GM18951 (cell line): ENCODE results near the gene SUCLA2.

Experiments used
- POLR2A ChIP-seq: IDR thresholded peaks from 4 replicates; pipeline ENCODE4 v1.6.1; 2011; ENCODE audit warnings: mild to moderate bottlenecking; ENCODE audit not compliant: insufficient read length, insufficient read depth; ENCODE audit errors: extremely low read depth
- in situ Hi-C: fragments of 300-500 bp; cut with MboI; formaldehyde crosslinking; loops from one replicate; pipeline ENCODE4 v1.12.0; 2022; ENCODE audit warnings: low sequenced_read_pairs, mixed read lengths, inconsistent platforms; ENCODE audit not compliant: unreplicated experiment

Gene SUCLA2

DNA sequence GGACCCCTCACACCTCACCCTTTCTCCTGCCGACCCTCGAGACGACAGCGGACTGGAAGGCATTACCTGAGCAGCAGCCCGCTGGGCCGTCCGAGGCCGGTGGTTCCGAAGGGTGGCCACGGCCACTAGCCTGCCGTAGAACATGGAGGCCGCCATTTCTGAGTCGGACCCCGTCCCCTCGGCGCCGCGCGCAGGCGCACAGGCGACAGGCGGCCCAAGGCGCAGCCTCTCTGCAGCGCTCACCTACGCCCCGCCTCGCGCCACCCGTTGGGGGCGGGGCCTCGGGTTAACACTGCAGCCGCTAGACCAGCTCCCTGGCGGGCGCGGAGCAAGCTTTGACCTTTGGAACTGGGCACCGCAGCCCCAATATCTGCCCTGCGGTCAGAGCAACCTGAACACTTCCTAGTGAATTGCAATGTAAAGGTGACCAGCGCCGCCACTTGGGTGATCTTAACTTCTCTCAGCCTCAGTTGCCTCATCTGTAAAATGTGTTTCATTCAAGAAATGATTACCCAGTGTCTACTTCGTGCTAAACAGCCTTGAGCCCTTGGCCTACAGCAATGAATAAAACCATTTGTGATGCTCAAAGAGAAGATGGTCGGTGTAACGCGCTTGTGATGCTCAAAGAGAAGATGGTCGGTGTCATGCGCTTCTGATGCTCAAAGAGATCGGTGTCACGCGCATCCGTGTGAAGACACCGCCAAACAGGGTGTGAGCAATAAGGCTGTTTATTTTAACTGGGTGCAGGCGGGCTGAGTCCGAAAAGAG, at the start of gene SUCLA2:
SUCLA2 (minus strand) TSS at position 160 of the 768 bp plus-strand sequence; CDS start at position 156, 4 bp downstream.
- in situ Hi-C loops, result no loop called here
- TF ChIP-seq POLR2A, result peak; percentile 84

DNA sequence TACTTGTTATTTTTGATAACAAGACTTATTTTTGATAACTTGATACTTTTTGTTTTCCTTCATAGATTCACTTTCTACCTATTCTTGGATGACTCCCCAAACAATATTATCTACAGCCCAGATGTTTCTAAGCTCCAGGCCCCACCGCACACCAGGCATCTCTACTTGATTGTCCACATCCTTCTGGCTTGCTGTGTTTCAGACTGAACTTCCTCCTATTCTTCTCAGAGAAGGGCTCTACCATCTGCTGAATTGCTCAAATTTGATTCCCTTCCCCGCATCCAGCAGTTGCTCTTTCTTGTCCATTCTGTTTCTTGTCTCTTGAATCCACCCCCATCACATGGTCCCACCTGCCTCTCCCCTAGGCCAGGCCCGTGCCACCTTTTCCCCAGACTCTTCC, 49.5 kb upstream of the SUCLA2 start:
- in situ Hi-C loops, result no loop called here
- no peak for TF ChIP-seq POLR2A

DNA sequence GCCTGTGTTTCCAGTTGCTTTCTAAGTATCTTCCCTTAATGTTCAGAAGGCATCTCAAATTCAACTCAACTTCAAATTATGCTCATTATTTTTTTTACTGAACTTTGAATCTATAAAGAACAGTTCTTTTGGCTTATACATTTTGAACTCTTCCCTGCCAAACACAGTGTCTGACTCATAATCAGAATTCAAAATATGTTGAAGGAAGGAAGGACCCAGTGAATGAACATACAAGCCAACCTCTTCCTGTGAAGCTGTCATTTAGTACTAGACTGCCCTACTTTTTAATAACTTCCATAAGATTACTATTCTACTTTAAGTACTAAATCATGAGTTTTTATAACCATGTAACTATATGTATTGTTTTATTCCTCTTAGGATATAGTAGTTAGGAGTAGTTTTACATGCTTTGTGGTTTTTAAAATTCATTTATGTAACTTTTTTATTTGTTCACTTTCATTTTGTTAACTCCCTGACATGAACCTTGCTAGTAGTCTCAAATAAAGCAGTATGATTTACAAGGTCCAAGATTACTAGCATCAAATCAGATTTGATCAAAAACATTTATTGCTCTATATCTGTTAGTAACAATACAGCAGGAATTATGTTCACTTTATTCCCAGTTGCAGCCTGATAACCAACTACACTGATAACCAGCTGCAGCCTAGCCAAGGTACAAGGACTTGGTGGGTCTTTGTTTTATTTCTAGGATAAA, 42.9 kb upstream of the SUCLA2 start:
- in situ Hi-C loops, result no loop called here
- no peak for TF ChIP-seq POLR2A

DNA sequence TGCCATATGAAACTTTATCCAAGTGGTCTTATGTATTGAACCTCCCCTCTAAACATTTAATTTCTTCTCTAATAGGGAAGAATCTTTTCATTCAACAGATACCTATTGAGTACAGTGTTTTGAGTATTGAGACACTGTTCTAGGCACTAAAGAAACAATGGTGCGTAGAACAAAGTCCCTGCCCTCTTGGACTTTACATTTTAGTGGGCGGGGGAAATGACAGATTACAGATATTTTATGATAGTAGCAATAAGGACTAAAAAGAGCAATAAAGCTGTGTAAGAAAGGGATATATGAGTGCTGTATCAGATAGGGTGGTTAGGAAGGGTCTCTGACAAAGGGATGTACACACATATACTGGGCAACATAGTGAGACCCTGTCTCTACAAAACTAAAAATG, 41.8 kb upstream of the SUCLA2 start:
- TF ChIP-seq POLR2A, result no peak
- in situ Hi-C loops, result no loop called here

DNA sequence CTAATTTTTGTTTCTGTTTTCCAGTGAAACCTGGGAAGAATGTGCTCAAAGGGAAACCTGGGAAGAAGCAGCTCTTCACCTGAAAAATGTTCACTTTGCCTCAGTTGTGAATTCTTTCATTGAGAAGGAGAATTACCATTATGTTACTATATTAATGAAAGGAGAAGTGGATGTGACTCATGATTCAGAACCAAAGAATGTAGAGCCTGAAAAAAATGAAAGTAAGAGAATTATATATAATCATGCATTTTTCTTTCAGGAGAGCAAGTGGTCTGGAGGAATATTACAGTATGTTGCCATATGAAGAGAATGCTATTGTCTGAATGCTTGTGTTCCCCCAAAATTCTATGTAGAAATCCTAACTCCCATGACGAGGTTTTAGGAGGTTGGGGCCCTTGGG, 39.8 kb upstream of the SUCLA2 start:
- TF ChIP-seq POLR2A, result no peak
- in situ Hi-C loops, result no loop called here

DNA sequence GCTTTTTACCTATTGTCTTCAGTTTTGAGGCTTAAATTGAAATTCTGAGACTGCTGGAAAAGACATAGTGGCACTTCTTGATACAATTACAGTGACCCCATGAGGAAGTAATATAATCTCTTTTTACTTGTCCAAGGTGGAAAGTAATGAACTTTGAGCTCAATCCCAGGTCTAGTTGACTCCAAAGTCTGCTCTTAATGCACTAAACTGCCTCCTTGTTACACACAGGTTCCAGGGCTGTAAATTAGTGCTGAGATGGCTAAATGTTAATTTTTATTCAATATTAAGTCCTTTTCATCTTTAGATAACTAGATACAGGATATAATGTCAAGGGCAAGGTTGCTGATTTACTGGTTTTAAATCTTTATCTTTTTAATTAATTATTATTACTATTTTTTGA, 39.0 kb upstream of the SUCLA2 start:
- in situ Hi-C loops, result no loop called here
- no peak for TF ChIP-seq POLR2A

DNA sequence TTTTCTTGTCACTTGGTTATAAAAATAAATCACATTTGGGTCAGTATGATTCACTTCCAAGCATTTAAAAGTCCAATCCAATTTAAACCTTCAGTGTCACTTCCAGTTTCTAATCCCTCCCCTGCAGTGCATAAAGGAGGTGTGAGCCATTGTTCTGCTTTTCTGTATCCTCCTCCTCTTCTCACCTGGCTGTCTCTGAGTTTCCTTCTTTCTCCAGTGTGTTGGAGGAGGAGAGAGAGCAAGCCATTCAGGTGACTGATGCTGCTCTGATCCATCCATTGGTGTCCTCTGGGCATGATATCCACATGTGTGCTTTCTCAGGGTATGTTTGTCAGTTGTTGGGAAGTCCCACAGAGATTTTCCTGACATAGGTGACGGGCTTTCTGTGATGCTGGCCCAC, 37.7 kb upstream of the SUCLA2 start:
- in situ Hi-C loops, result no loop called here
- TF ChIP-seq POLR2A, result no peak

DNA sequence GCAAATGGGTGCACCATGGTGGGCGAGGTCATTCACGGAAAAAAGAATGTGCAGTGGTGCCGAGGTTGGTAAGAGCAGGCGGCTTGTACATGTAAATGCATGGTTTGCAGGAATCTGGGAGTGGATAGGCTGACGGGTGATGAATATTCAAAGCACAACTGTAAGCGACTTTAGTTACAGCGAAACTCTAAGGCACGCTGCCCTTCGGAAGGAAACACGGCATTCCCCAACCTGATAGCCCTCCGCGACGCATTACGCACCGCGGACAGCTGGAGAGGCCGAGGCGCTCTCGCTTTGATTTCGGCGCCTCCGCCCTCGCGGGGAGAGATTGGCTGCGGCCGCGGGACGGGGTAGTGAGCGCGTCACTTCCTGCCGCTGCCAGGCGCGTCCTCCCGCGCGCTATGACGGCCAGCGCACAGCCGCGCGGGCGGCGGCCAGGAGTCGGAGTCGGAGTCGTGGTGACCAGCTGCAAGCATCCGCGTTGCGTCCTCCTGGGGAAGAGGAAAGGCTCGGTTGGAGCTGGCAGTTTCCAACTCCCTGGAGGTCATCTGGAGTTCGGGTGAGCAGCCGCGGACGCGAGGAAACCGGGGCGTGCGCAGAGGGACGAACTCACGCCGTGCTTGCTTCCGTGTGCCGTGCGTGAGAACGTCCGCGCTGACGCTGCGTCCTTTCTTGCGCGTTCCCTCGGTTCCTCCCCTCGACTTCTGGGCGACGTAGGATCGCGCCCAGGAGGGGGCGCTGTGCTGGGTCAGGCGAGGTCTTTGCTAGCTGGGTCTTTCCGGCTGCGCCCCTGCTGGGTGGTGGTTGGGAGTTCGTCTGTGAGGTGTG, 36.5 kb upstream of the SUCLA2 start, which contains the start of gene NUDT15:
NUDT15 (plus strand) TSS at position 381 of the 828 bp plus-strand sequence; CDS start at position 402, 21 bp downstream.
- TF ChIP-seq POLR2A, result peak; percentile 98
- in situ Hi-C loops, result no loop called here

DNA sequence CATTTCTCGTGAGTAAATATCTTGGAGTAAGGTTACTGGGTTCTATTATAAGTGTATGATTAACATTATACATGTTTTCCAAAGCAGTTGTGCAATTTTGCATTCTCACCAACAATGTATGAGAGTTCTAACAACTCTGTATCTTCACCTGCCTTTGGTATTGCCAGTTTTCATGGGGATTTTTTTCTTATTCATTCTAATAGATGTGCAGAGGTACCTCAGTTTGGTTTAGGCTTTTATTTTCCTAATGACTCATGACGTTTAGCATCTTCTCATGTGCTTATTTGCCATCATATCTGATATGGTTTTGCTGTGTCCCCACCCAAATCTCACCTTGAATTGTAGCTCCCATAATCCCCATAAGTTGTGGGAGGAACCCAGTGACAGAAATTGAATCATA, 28.8 kb upstream of the SUCLA2 start:
- TF ChIP-seq POLR2A, result no peak

DNA sequence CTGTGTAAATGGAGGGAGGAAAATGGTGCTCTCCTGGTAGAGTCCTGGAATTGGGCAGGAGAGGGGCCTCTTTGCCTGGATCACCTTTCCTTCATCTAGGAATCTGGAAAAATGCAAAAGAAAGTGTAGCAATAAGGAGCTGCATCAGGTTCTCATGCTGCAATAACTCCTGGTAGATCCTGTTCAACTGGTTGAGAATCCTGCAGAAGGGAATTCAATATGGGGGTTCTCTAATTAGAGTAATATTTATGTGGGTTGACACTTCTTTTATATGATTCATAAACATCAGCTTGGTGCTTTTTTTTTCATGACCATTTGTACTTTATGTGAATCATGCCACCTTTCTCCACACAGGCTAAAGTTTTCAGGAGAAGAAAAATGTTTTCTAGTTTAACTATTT, 27.0 kb upstream of the SUCLA2 start:
- TF ChIP-seq POLR2A, result no peak
- in situ Hi-C loops, result no loop called here

More for the DNA sequence above, 28.8 kb upstream of the SUCLA2 start:
- in situ Hi-C loops, result no loop called here

DNA sequence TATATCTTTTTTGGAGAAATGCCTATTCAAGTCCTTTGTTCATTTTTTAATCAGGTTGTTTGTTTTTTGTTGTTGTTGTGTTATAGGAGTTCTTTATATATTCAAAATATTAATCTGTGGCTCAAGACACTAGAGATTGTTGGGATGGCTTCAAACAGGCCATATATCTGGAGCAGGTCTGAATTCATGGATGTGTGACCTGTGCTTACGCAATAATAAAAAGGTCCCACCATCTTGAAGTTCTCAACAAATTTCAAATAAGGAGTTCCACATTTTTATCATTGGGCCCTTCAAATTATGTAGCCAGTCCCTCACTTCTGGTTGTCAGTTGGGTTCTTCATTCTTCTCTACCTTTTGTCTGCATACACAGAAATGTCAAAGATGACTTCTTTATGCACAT, 18.7 kb upstream of the SUCLA2 start:
- in situ Hi-C loops, result no loop called here
- no peak for TF ChIP-seq POLR2A

DNA sequence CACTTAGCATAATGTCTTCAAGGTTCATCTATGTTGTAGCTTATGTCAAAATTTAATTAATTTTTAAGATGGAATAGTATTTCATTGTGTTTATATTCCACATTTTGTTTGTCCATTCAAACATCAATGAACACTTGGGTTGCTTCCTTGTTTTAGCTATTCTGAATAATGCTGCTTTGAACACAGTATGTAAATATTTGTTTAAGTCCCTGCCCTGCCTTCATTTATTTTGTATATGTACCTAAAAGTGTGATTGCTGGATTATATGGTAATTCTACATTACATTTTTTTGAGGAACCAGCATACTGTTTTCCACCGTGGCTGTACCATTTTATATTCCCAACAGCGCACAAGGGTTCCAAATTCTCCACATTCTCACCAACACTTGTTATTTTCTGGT, 17.6 kb upstream of the SUCLA2 start:
- TF ChIP-seq POLR2A, result no peak
- in situ Hi-C loops, result no loop called here

DNA sequence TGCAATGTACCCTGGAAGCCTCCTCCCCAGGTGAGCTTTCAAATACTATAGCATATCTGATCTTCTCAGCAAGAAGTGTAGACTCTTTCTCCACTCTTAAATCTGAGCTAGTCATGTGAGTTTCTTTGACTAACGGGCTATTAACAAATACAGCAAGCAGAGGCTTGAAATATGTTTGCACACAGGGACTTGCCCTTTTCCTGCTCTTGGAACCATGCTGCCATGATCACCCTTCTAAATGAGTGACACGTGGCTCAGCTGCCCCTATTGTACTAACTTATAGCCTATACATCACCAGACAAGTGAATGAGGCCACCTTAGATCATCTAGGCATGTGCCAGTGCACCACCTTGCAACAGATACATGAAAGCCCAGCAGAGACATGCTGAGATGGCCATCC, 13.3 kb upstream of the SUCLA2 start:
- in situ Hi-C loops, result no loop called here
- TF ChIP-seq POLR2A, result no peak
